AML-193 (cell line): ENCODE results near the gene PEPD.
"Not testable (repeated sequence)": the region's sequence is repeated elsewhere in the genome, so short reads cannot be mapped to it uniquely, and the experiment has no call there.

ENCODE experiments used
- DNase-seq, 2 experiments: peaks; one replicate each; lab custom pipeline; 2025; lab: John Stamatoyannopoulos, UW

The PEPD gene

DNA sequence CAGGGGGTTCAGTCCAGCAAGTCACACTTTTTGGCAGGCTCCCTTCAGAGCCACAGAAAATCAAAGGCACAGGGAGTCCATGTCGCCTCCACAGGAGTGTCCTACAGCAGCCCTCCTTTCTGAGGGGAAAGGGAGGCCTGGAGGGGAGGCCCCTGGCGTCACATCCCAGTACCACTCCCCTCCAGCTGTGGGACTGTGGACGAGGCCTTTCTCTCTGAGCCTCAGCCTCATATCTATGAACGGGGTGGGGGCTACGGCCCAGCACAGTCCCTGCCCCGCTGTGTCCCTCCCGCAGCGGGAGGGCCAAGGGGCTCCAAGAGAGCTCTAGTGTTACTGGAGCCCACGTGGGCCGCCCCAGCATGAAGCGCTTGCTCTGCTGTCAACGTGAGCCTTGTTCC, 23.8 kb downstream of the PEPD start:
- DNase-seq: no peak

DNA sequence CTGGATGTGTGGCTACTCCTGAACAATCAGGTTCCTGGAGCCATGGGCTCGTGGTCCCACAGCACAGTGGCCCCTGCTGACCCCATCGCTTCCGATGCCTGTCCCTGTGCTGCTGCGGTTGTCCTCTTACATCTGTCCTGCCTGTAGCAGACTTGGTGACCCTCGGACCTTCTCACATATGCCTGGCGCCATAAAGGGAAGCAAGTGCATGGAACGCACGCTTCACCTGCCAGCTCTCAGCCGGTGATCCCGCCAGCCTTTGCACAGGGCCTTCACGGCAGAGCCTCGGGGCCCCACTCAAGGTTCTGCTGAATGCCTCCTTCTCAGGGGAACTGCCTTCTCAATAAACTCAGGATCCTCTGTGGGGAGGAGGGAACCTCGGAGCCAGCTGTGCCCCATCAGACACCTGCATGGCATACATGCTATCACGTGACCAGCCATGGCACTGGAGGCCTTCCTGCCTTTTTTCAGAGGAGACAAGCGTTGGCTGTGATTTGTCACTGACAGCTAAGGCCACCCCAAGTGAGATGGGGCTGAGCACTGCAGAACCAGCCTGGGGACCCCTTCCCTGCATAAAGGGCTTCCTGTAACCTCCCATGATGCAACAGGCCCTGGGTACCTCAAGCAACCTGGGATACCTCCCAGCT, 24.3 kb downstream of the PEPD start:
- DNase-seq: no peak

DNA sequence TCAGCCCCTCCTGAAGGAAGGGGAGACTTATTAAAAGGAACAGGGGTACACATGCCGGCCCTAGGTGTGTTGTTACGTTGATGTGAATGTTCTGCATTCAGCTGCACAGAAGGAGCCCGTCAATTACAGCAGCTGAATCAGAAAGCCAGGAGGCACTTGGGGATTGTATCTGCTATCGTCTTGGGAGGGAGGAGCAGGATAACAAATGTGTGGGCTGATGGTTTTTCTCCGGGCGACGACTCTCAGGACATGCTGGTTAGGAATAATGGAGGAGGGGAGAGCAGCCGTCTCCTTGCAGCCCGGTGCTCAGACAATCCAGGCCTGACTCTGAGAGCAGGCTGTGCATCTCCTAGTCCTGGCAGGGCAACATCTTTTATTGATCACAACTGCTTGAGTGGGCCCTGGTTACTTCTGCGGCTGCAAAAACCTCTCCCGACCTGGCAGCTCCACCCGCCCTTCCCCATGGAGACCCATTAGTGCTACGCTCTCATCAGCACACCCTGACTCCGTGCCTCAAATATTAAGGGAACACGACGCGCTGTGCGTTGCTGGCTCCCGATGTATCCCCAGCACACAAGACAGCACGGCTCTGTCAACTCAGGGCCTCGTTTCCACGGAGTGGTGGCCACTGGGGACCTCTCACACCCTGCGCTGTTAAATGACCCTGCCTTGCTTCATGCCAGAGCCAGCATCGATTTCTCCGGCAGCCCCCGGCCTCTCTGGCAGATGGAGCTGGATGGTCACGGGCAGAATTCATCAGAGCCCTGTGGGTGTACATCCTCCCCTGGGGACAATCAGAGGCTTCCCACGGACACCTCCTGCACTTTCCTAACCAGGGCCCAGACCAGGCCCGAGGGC, 25.3 kb downstream of the PEPD start:
- no peak for DNase-seq

DNA sequence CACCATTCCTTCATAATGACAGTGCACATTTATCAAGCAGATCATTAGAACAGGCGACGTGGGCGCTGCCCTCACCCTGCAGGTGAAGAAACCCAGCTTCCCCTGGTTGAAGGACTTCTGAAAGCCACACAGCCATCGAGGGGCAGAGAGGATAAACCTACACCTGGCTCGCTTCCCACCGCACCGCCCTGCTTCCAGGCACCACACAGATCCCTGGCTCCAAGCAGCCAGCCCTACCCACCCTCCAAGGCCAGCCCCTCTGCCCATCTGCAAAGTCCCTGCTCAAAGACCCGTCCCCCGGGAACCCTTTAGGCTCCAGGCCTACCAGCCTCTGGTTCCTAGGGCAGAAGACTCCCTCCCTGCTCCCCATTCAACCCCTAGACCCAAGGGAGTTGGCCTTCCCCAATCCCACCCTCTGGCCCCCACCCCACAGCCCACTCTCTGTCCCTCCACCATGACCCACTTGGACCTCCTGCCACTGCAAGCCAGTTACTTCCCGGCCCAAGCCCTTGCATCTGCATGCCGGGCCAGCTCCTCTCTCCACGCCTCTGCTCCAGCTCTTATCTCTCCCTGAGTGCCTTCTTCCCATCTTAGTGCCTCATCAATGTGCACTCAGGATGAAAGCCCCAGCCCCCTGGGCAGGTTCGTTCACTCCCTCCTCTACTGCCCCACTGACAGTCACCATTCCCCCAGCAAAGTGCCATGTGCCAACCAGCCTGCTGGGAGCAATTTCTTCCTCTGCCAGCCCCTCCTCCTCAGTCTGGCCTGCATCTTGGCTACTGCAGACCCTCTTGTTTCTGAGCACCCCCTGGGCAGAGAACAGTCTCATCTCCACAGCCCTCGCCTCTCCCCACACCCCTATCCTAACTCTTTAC, 28.0 kb downstream of the PEPD start:
- DNase-seq: no peak

DNA sequence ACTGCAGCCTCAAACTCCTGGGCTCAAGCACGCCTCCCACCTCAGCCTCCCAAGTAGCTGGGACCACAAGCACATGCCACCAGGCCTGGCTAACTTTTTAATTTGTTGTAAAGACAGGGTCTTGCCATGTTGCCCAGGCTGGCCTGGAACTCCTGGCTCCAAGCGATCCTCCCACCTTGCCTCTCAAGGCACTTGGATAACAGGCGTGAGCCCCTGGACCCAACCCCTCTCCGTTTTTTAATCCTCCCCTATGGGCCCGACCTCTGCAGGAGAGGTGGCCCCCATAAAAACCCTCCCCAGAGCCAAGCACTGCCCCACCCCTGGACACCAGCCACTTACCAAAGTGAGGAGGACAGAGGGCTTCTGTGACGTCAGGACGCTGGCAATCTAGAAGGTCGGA, 28.6 kb downstream of the PEPD start:
- DNase-seq: no peak

DNA sequence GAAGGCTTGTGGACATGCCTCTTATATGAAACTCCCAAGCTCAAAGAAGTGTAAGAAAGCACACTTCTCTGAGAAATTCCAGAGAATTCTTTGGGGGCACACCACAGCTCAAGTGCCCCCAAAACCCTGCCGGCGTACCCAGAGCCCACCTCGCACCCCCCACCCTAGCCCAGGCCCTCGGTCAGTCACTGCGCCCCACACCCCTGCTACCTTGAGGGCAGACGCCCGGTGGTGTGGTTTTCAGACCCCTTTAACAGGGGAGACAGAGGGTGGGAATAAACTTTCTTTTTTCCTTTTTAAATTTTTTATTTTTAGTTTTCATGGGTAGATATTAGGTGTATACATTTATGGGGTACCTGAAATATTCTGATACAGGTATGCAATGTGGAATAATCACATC, 29.5 kb downstream of the PEPD start:
- no peak for DNase-seq

DNA sequence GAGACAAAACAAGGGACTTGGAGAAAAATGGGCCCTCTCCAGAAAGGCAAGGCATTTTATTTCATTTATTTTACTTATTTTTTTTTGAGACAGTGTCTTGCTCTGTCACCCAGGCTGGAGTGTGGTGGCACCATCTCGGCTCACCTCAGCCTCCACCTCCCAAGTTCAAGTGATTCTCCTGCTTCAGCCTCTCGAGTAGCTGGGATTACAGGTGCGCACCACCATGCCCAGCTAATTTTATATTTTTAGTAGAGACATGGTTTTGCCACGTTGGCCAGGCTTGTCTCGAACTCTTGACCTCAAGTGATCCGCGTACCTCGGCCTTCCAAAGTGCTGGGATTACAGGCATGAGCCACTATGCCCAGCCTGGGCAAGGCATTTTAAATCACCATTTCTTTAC, 31.0 kb downstream of the PEPD start:
- DNase-seq: not testable (repeated sequence)

DNA sequence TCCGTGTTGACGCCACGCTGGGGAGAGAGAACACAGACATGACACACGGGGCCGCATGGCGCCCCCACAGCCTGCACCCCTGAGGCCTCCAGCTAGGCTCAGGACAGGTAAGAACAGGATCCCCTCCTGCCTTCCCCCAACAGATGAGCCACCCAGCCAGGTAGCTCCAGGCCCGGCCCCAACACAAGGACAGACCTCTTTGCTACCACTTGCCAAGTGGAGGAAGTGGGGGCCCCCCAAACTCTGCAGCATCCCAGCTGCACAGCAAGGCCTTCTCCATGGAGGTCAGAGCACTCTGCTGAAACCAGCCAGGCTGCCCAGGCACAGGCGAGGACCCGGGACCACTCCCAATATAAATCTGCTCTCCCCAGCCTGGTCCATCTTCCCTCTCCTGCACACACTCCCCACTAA, 31.5 kb downstream of the PEPD start:
- no peak for DNase-seq

DNA sequence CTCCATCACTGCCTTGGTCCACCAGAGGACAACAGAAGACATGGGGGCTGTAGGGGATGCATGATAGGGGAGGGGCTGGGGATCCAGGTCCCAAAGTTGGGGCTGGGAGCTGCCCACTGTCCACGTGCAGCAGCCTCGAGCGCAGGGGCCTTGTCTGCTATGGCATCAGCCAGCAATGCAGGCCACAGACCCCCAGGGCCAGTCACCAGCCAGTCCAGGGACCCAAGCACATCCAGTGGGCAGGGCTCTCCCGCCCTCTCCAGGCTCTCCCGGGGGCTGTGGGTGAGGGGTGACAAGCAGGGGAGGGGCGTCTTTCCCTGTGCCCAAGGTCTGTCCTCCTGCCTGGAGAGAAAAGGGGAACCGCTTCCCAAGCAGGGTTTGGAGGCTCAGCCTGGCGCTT, 32.8 kb downstream of the PEPD start:
- no peak for DNase-seq

DNA sequence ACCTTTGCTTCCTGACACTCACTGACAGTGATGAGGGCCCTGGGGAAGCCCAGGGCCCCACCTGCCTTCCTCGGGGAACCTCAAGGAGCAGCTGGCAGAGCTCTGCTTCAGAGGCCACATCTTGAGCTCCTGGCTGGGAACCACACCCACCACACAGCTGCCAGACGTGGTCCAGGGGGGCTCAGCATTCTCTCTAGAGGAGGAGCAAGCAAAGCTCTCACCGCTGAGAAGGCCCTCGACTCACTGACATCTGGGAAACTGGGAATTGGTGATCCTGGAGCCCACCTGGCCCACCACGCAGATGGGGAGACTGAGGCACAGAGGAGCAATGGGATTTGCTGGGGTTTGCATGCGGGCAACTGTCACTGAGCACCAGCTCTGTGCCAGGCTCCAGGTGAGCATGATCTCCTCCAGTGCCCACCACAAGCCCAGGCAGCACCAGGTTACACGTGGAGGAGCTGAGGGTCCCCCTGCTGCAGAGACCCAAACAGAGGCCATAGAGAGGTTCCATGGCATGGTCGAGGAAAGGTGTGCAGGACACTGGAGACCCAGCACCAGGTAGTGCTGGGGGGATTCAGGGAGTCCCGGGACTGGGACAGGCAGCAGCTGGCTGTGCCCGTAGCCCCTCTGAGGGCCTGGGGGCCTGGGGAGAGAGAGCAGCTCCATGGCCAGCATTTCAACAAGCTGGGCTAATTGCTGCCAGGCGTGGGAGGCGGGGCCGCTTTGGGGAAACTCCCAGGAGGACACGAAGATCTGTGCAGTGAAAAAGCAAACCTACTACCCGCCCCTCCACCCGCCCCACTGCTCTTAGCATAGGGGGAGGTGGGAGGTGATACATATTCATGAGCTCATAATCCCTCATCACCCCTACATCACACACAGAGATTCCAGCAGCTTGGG, 33.4 kb downstream of the PEPD start:
- no peak for DNase-seq

DNA sequence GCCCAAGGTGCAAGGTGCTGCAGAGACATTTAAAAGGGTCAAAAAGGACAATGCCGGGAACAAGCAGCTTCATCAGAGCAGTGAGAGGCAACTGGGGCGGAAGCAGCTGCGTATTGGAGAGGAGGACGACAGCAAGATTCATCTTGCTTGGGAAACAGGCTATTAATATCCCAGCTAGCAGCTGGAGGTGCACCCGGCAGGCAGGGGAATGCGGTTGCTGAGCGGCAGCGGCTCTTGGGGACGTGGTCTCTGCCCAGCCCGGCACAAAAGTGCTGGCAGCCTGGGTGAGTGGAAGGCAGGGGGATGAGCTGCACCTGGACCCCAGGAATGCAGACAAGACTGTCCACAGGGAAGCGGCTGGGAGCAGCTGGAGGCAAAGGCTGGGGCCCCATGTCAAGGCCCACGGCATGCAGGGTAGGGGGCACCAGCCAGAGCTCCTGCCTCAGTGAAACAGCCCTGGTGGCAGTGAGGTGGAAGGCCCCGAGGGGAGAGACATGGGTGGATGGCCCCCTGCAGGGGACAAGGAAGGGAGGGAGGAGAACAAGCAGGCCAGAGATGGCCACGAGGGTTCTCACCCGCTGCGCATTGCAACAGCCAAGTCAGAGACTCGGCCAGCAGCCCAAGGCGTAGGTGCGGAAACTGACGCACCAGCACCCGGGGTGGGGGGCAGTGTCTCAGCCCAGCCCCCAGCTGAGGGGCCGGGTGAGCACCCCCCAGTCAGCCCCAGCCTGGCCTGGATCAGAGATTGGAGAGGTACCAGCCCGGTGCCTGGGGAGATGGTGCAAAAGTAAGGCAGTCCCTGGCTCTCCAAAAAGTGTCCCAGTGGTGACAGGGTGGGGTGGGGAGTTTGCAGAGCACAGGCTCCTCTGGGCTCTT, 34.4 kb downstream of the PEPD start:
- no peak for DNase-seq

DNA sequence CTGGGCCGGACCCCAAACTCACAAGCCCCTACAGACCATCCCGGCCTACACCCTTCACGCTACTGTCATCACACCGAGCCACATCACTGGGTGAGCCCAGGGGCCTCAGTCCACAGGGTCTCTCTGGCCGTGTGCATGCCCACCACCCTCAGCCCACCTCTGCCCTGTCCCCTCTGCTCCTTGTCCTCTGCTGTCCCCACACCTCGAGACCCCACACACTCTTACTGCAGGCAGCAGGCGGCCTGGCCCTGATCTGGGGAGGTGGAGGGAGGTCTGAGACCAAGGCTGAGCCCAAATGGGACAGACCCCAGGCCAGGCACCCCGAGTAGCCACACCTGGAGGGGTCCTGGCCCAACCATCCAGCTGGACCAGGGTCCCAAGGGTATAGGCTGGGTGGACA, 35.2 kb downstream of the PEPD start:
- DNase-seq: no peak

DNA sequence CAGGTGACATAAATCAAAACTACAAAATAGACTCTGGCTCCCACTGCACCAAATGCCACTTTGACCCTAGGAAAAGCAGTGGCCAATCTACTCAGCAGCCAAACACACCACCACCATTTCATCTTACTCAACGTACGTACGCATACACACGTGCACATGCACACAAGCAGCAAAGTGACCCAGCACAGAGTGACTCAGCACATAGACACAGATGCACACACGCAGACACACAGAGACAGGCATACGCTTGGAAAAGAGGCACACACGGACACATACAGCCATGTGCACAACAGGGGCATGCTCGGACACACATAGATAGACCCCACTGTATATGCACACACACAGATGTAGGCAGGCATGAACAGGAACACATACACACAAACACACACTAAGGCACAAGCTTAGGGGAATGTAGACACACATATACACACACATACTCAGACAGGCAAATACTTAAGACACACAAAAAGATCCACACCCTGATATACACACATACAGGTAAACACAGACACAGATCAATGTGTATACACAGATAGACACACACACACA, 37.3 kb downstream of the PEPD start:
- no peak for DNase-seq

DNA sequence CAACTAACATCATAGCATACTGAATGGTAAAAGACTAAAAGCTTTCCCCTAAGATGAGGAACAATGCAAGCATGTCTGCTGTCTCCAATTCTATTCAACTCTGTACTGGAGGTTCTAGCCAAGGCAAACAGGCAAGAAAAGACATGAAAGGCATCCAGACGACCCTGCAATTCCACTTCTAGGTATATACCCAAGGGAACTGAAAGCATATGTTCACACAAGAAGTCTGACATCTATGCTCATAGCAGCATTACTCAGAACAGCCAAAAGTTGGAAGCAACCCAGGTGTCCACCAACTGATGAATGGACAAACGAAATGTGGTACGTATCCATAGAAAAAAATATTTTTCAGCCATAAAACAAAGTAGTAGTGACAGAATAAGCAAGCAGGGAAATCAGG, 39.1 kb downstream of the PEPD start:
- no peak for DNase-seq

DNA sequence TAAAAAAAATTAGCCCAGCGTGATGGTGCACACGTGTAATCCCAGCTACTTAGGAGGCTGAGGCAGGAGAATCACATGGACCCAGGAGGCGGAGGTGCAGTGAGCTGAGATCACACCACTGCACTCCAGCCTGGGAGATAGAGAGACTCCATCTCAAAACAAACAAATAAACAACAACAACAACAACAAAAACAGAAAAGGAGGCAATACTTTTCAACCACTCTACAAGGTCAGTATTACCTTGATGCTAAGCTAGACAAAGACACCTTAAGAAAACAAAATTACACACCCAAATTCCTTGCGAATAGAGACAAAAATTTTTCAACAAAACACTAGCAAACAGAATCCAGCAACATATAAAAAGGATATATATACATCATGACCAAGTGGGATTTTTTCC, 39.7 kb downstream of the PEPD start:
- no peak for DNase-seq

DNA sequence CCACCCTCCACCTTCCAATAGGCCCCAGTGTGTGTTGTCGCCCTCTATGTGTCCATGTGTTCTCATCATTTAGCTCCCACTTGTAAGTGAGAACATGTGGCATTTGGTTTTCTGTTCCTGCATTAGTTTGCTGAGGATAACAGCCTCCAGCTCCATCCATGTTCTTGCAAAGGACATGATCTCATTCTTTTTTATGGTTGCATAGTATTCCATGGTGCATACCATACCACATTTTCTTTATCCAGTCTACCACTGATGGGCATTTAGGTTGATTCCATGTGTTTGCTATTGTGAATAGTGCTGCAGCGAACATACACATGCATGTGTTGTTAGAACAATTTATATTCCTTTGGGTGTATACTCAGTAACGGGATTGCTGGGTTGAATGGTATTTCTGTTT, 42.0 kb downstream of the PEPD start:
- not testable (repeated sequence) for DNase-seq

DNA sequence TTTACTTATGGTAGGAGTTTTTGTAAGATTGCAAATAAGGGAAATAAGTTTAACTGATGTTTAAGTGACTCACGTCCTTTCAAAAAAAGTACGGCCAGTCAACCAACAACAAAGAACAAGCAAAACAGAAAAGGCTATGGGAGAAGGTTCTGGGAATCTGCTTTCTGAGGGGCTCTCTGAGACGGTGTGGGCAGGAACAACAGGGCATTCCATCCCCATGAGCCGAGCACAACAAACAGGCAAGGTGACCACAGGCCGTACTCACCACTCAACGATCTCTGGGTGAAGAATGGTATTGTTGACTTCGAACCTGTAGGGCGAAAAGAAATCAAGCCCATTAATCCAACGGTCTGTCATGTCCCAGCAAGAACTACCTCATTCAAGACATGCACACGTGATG, 43.8 kb downstream of the PEPD start:
- no peak for DNase-seq

DNA sequence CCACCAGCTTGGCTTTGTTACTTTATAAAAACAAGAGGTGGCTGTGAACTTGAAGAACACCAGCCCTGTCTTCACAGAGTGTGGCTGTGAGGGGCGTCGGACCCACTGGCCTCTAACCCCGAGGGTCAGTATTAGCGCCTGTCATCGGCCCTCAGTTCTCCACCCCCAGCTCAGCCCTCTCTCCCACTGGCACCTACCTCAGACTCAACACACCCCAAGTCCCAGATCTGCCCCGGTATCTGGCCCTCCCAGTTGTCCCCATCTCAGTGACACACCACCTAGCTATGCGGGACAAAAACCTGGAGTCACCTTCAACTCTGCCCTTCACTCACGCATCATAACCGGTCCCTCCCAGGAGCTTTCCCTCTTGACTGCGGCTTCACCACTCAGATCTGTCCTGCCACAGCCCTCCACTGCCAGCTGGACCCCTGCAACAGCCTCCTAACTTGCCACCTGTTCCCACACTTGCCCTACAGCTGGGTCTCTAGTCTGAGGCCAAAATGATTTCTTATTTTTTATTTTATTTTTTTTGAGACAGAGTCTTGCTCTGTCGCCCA, 45.4 kb downstream of the PEPD start:
- DNase-seq: no peak

DNA sequence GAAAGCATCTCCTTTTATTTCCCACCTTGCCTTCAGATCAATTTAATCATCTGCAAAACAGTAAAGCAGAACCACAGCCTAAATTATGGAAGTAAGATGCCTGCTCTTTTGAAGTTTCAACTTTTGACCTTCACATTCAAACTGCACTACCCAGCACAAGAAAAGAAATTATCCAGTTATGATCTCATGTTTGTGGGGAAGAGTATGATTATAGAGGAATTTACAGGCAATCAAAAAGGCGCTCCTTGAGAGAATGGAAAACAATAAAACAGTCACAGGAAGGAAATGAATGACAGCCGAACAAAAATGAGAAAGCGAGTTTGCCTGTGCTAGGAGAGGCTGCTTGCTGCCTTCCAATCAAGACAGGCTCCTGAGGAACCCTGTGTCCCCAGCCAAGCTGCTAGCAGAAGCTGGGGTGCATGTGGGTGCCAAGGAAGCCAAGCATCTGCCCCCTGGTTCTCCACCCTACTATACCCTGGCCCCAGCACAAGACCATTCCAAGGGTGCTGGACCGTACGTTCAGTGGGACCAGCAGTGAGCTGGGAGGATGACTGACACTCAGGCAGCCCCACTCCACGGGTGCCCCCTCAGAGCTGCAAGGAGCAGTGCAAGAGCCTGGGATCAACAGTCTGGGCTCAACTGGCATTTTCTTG, 47.8 kb downstream of the PEPD start:
- DNase-seq: no peak
